ENCODE results near the gene KCNG2.

Gene KCNG2

DNA sequence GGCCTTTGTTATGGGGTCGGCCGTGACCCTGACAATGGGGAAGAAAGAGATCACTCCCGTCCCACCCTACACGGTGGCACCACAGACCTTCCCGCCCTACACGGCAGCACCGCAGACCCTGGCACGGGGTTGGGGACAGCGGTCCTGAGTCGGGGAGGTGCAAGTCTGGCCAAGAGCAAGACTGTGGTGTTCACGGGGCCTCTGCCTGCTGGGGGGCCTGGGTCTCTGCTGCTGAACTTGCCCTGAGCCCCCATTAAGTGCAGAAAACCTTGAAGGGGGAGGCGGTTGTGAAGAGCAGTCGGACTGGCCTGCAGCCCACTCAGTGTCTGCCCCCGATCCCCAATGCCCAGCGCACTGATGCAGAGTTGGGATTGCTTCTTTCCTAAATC, 77.8 kb downstream of the KCNG2 start:
- TF ChIP-seq SCRT2 (tag by site-specific recombination; IDR thresholded peaks at IDR 0.05) = no peak
- TF ChIP-seq ZNF121 (tag by site-specific recombination; IDR thresholded peaks at IDR 0.05) = no peak
- no peak for TF ChIP-seq ZFP3 (tag by site-specific recombination; IDR thresholded peaks at IDR 0.05; ENCODE audit: low read depth)
- TF ChIP-seq ZNF169 (tag by site-specific recombination; IDR thresholded peaks at IDR 0.05) = no peak
- TF ChIP-seq KLF7 (tag by site-specific recombination; IDR thresholded peaks at IDR 0.05; ENCODE audit: borderline replicate concordance) = no peak
- no peak for TF ChIP-seq ZNF660 (tag by site-specific recombination; IDR thresholded peaks at IDR 0.05)
- TF ChIP-seq, protein P1, sequence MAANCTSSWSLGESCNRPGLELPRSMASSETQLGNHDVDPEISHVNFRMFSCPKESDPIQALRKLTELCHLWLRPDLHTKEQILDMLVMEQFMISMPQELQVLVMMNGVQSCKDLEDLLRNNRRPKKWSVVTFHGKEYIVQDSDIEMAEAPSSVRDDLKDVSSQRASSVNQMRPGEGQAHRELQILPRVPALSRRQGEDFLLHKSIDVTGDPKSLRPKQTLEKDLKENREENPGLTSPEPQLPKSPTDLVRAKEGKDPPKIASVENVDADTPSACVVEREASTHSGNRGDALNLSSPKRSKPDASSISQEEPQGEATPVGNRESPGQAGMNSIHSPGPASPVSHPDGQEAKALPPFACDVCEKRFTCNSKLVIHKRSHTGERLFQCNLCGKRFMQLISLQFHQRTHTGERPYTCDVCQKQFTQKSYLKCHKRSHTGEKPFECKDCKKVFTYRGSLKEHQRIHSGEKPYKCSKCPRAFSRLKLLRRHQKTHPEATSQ (tag by site-specific recombination; IDR thresholded peaks at IDR 0.05) = no peak
- H3K27ac ChIP-seq (ENCODE audit: extremely low read depth, low read depth, low read length) = no peak overlapping the region
- no peaks in the 10 kb centered on the region for H3K36me3 ChIP-seq (ENCODE audit: control insufficient read depth in 2 of 2, insufficient read depth in 1 of 2, low read length in 2 of 2)
- no peaks in the 10 kb centered on the region for H3K4me1 ChIP-seq (ENCODE audit: control insufficient read depth, insufficient read depth, low read length)
- H3K4me3 ChIP-seq (ENCODE audit: low read depth, low read length) = no peak overlapping the region
- H3K9me3 ChIP-seq (ENCODE audit: control insufficient read depth, insufficient read depth, low read depth, low read length) = no peaks in the 10 kb centered on the region
- POLR2A ChIA-PET = no interaction called here
- CTCF ChIA-PET = no interaction called here

DNA sequence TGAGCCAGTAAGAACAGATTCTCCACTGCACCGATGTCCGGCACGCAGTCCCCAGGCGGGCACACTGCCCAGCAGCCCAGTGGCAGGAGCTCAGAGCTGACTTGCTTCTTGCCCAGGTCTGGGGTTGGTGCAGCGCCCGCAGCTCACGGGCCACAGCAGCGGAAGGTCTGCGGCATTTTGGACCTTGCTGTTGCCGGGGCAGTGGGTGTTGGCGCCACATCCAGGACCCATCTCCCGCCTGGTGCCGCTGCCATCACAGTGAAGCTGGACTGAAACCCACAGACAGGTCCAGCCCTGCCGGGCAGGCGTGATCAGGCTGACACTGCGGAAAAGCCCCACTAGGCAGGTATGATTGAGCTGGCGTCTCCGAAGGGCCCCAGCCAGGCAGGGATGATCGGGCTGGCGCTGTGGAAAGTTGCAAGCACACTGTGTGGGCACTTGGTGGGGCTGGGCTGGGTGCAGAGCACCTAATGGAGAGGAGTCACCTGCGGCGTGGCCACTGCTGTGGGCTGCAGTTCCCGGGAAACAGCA, 78.3 kb downstream of the KCNG2 start:
- CTCF ChIA-PET = no interaction called here
- Histone ChIP-seq H3K36me3 (ENCODE audit: control insufficient read depth in 2 of 2, insufficient read depth in 1 of 2, low read length in 2 of 2) (no peaks in the 10 kb centered on the region), H3K4me1 (ENCODE audit: control insufficient read depth, insufficient read depth, low read length) (no peaks in the 10 kb centered on the region), H3K4me3 (ENCODE audit: low read depth, low read length) (no peak overlapping the region), H3K9me3 (ENCODE audit: control insufficient read depth, insufficient read depth, low read depth, low read length) (no peaks in the 10 kb centered on the region), H3K27ac (ENCODE audit: extremely low read depth, low read depth, low read length) (no peak overlapping the region)
- POLR2A ChIA-PET = no interaction called here
- TF ChIP-seq GLI4 (tag by site-specific recombination; IDR thresholded peaks at IDR 0.05) (no peak), MZF1 (tag by site-specific recombination; IDR thresholded peaks at IDR 0.05; ENCODE audit: borderline replicate concordance) (no peak), ZNF132 (tag by site-specific recombination; IDR thresholded peaks at IDR 0.05; ENCODE audit: borderline replicate concordance) (no peak), ZBTB1 (tag by site-specific recombination; IDR thresholded peaks at IDR 0.05) (no peak), SP2 (tag by site-specific recombination; IDR thresholded peaks at IDR 0.05) (no peak), ZNF24 (tag by site-specific recombination; IDR thresholded peaks at IDR 0.05) (no peak), ZNF670 (tag by site-specific recombination; IDR thresholded peaks at IDR 0.05; ENCODE audit: low read depth) (no peak), ZNF785 (tag by site-specific recombination; IDR thresholded peaks at IDR 0.05) (no peak)
- TF ChIP-seq, protein P2, sequence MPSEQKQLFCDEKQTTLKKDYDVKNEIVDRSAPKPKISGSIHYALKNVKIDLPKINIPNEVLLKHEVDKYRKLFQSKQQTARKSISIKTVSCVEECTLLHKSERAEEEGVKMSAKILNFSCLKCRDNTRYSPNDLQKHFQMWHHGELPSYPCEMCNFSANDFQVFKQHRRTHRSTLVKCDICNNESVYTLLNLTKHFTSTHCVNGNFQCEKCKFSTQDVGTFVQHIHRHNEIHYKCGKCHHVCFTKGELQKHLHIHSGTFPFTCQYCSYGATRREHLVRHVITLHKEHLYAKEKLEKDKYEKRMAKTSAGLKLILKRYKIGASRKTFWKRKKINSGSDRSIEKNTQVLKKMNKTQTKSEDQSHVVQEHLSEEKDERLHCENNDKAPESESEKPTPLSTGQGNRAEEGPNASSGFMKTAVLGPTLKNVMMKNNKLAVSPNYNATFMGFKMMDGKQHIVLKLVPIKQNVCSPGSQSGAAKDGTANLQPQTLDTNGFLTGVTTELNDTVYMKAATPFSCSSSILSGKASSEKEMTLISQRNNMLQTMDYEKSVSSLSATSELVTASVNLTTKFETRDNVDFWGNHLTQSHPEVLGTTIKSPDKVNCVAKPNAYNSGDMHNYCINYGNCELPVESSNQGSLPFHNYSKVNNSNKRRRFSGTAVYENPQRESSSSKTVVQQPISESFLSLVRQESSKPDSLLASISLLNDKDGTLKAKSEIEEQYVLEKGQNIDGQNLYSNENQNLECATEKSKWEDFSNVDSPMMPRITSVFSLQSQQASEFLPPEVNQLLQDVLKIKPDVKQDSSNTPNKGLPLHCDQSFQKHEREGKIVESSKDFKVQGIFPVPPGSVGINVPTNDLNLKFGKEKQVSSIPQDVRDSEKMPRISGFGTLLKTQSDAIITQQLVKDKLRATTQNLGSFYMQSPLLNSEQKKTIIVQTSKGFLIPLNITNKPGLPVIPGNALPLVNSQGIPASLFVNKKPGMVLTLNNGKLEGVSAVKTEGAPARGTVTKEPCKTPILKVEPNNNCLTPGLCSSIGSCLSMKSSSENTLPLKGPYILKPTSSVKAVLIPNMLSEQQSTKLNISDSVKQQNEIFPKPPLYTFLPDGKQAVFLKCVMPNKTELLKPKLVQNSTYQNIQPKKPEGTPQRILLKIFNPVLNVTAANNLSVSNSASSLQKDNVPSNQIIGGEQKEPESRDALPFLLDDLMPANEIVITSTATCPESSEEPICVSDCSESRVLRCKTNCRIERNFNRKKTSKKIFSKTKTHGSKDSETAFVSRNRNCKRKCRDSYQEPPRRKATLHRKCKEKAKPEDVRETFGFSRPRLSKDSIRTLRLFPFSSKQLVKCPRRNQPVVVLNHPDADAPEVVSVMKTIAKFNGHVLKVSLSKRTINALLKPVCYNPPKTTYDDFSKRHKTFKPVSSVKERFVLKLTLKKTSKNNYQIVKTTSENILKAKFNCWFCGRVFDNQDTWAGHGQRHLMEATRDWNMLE (tag by site-specific recombination; conservative IDR thresholded peaks at IDR 0.05; ENCODE audit: low read depth) = no peak

DNA sequence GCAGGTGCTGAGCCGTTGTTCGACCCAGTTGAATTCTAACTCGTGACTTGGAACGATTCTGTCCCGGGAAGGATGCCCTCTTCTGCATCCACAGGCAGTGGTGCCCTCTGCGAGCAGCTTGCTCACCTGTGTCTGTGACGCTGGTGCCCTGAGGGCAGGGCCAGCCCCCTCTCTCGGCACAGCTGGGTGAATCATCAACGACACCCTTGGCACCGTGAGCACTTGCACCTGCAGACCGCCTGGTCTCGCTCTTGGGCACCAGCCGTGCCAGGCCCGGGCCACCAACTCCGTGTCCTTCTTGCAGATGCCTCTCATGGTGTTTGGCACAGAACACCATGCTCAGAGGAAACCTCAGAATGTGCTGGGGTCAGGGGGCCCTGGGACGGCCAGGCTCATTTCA, 78.8 kb downstream of the KCNG2 start:
- TF ChIP-seq, protein P3, sequence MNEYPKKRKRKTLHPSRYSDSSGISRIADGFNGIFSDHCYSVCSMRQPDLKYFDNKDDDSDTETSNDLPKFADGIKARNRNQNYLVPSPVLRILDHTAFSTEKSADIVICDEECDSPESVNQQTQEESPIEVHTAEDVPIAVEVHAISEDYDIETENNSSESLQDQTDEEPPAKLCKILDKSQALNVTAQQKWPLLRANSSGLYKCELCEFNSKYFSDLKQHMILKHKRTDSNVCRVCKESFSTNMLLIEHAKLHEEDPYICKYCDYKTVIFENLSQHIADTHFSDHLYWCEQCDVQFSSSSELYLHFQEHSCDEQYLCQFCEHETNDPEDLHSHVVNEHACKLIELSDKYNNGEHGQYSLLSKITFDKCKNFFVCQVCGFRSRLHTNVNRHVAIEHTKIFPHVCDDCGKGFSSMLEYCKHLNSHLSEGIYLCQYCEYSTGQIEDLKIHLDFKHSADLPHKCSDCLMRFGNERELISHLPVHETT (tag by site-specific recombination; IDR thresholded peaks at IDR 0.05) = no peak
- TF ChIP-seq, protein P4, sequence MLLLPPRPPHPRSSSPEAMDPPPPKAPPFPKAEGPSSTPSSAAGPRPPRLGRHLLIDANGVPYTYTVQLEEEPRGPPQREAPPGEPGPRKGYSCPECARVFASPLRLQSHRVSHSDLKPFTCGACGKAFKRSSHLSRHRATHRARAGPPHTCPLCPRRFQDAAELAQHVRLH (tag by site-specific recombination; IDR thresholded peaks at IDR 0.05) = no peak
- no peak for TF ChIP-seq MYNN (tag by site-specific recombination; IDR thresholded peaks at IDR 0.05; ENCODE audit: borderline replicate concordance)
- TF ChIP-seq ZNF23 (tag by site-specific recombination; IDR thresholded peaks at IDR 0.05; ENCODE audit: borderline replicate concordance) = no peak
- no peak for TF ChIP-seq ZEB2 (tag by site-specific recombination; IDR thresholded peaks at IDR 0.05)
- no peaks in the 10 kb centered on the region for H3K4me1 ChIP-seq (ENCODE audit: control insufficient read depth, insufficient read depth, low read length)
- POLR2A ChIA-PET = no interaction called here

More for the DNA sequence above, 78.8 kb downstream of the KCNG2 start:
- CTCF ChIA-PET = no interaction called here
- Histone ChIP-seq H3K36me3 (ENCODE audit: control insufficient read depth in 2 of 2, insufficient read depth in 1 of 2, low read length in 2 of 2) (no peaks in the 10 kb centered on the region), H3K27ac (ENCODE audit: extremely low read depth, low read depth, low read length) (no peak overlapping the region), H3K9me3 (ENCODE audit: control insufficient read depth, insufficient read depth, low read depth, low read length) (no peaks in the 10 kb centered on the region), H3K4me3 (ENCODE audit: low read depth, low read length) (no peak overlapping the region)
